Measurements from ENCODE around the gene ZC3H7A.

- TF ChIP-seq GATA3 (IDR thresholded peaks at IDR 0.05; ENCODE audit: low read depth, low read length) (no peak), GATA2 (IDR thresholded peaks at IDR 0.05; ENCODE audit: low read depth, low read length) (no peak)
Measured at GRCh38 chr16:11768849-11769248, 28.2 kb downstream of the ZC3H7A start.

Data from SH-SY5Y (cell line).